Esophagus (tissue), 2 donors: ENCODE measurements around the gene CELA3B. TPM values are rescaled to one million over a fixed set of nuclear protein-coding genes. Genes with fewer than 3 reads are reported as not detected.
"Not testable (repeated sequence)": the region's sequence is repeated elsewhere in the genome, so short reads cannot be mapped to it uniquely, and the experiment has no call there.

Source experiments
- H3K27ac ChIP-seq, 2 donors: one replicate each; pipeline ENCODE4 v1.5.1; 2013; ENCODE audit warnings: low read depth in 2 of 2, mild to moderate bottlenecking in 2 of 2, inconsistent platforms in 1 of 2, low read length in 1 of 2, moderate library complexity in 1 of 2
- H3K27me3 ChIP-seq, 2 donors: one replicate each; pipeline ENCODE4 v1.6.1; 2013; ENCODE audit warnings: low read length in 2 of 2, control low read depth in 1 of 2, mild to moderate bottlenecking in 1 of 2; ENCODE audit not compliant: insufficient read depth in 2 of 2, control insufficient read depth in 1 of 2
- H3K36me3 ChIP-seq, 2 donors: one replicate each; pipeline ENCODE4 v1.6.1; 2013; ENCODE audit warnings: low read length in 1 of 2; ENCODE audit not compliant: control insufficient read depth in 2 of 2, insufficient read depth in 2 of 2
- H3K4me1 ChIP-seq, 2 donors: one replicate each; pipeline ENCODE4 v1.6.1; 2013; ENCODE audit warnings: low read length in 1 of 2; ENCODE audit not compliant: control insufficient read depth in 2 of 2, insufficient read depth in 2 of 2
- H3K4me3 ChIP-seq, 2 donors: one replicate each; pipeline ENCODE4 v1.5.1; 2013; ENCODE audit warnings: low read length in 2 of 2, mild to moderate bottlenecking in 2 of 2, low read depth in 1 of 2, moderate library complexity in 1 of 2
- H3K9me3 ChIP-seq, 2 donors: one replicate each; pipeline ENCODE4 v1.6.1; 2013; ENCODE audit warnings: mild to moderate bottlenecking in 2 of 2, low read depth in 1 of 2, low read length in 1 of 2, moderate library complexity in 1 of 2; ENCODE audit not compliant: control insufficient read depth in 2 of 2, insufficient read depth in 1 of 2
- WGBS, 2 donors: extraction: QIAGEN DNeasy Blood & Tissue Kit; methylation state at CpG; one replicate each; pipeline ENCODE4 v1.1.7; 2013; 5-methylcytosine and 5-hydroxymethylcytosine counted together
- polyA plus RNA-seq, 2 donors: library from polyadenylated mRNA; stranded (reverse); fragments of 200-250 nt; gene quantifications; one replicate each; pipeline ENCODE4 v1.2.3, GENCODE V29; 2013
- donor health status: healthy with polysubstance abuse.
- donor health status: Bipolar disorder and iron deficiency.

Gene CELA3B, protein sequence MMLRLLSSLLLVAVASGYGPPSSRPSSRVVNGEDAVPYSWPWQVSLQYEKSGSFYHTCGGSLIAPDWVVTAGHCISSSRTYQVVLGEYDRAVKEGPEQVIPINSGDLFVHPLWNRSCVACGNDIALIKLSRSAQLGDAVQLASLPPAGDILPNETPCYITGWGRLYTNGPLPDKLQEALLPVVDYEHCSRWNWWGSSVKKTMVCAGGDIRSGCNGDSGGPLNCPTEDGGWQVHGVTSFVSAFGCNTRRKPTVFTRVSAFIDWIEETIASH
- 1 to 10 TPM in 1 of 2 donors, under 1 TPM in 1; 0.18 to 1.1 TPM for polyA plus RNA-seq

DNA sequence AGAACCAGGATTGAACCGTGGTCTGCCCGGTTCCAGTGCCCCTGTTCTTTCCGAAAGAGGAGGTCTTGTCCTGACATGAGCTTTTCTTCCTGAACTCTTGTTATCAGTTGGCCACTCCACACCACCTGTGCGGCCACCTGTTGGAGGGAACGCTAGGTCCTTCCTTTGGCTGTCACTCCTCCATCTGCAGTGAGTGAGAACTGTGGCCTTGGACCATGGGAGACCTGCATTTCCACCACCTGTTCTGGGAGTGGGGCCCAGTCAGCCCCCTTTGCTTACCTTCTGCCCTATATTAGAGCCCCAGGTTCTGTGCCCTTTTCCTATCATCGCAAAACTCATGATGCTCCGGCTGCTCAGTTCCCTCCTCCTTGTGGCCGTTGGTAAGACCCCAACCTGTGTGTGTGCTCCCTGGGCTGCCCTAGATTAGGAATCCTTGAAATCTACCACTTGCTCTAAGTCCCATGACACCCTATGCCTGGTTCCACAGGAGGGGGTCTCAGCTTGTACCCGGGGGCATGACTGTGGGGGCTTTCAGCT lies at the start of gene CELA3B:
TSS of gene CELA3B (plus strand) at position 320 of the 537 bp plus-strand sequence. CDS start at position 338, 18 bp downstream.
- not testable (repeated sequence) for H3K27ac ChIP-seq, H3K36me3 ChIP-seq, H3K4me1 ChIP-seq, H3K27me3 ChIP-seq, H3K9me3 ChIP-seq, H3K4me3 ChIP-seq
- 75 to 90% methylated on average over 9 of the region's 9 CpGs for WGBS, 2 donors

DNA sequence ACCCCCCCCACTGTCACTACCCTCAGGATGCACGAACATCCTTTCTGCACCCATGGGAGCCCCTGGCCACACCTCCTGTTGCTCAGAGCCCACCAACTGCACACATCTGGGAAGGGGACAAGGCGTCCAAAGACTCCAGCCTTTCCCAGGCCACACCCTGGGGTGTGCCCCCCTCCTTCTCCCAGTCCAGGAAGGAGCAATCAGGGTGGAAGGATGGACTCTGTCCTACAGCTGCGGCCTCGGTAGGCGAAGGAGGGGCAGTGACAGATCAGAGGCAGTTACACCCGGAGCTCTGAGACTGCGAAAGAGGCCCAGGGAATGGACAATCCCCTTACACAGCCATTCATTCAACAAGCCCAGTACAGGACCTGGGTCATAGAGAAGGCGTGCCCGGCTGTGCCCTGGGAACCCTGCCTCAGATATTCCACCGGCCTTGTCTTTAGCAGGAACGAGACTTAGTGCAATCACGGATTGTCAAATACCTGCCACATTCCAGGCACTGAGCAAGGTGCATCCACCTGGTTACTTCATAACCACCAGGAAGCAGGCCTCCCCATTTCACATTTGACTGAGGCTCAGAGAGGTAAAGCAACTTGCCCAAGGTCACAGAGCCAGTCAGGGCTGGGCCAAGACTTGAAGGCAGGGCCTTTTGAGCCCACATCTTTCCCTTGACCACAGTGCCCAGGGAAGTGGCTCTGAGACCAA lies 49.1 kb upstream of the CELA3B start:
- 53 to 57% methylated on average over 12 of the region's 12 CpGs for WGBS, 2 donors
- Histone ChIP-seq H3K27me3 (no peaks in the 10 kb centered on the region), H3K36me3 (peaks cover 0 to 3% of the 10 kb centered on the region in 2 donors), H3K4me3 (no peak overlapping the region), H3K4me1 (peaks cover 0 to 23% of the 10 kb centered on the region in 2 donors), H3K27ac (peak overlapping the region; percentile 87 to 91), H3K9me3 (no peaks in the 10 kb centered on the region)

DNA sequence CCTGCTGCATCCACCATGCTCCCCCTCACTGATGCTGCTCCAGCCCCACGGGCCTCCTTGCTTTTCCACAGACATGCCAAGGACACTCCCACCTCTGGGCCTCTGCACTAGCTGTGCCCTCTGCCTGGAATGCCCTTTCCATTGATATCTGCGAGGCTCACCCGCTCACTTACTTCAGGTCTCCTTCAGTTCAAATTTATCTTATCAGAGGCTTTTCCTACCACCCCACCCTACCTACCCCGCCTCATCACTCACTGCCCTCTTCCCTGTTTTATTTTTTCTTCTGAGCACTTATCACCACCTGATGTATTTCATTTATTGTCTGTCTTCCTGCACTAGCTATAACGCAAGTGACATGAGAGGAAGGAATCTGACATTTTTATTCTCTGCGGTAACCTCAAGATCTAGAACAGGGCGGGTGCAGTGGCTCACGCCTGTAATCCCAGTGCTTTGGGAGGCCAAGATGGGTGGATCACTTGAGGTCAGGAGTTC lies 46.7 kb upstream of the CELA3B start:
- WGBS, 2 donors = 48 to 55% methylated on average over 8 of the region's 8 CpGs
- Histone ChIP-seq H3K27me3 (no peaks in the 10 kb centered on the region), H3K27ac (peak overlapping the region; percentile 61 to 67), H3K4me3 (no peak overlapping the region), H3K9me3 (no peaks in the 10 kb centered on the region), H3K36me3 (peaks cover 0 to 3% of the 10 kb centered on the region in 2 donors), H3K4me1 (peaks cover 4 to 30% of the 10 kb centered on the region in 2 donors)

DNA sequence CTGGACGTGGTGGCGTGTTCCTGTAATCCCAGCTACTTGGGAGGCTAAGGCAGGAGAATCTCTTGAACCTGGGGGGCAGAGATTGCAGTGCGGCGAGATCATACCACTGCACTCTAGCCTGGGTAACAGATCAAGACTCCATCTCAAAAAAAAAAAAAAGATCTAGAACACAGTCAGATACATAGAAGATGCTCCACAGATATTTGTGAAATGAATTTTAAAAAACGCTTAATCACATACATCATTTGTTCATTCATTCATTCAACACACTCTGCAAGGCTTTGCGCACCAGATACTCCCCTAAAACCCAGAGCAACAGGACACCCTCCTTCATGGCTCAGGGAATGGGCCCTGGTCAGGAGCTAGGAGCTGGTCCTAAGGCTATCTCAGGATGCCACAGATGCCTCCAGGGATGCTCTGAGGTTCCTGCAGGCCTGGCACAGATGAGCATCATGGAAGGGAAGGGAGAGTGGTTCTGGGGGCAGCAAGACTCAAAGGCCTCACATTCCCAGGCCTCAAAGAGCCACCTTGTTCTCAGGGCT lies 46.1 kb upstream of the CELA3B start:
- H3K9me3 ChIP-seq = no peaks in the 10 kb centered on the region
- 89% methylated on average over 6 of the region's 6 CpGs for WGBS, 2 donors
- H3K4me3 ChIP-seq = no peak overlapping the region
- peaks cover 6 to 32% of the 10 kb centered on the region in 2 donors for H3K4me1 ChIP-seq
- H3K27me3 ChIP-seq = no peaks in the 10 kb centered on the region
- peaks cover 0 to 3% of the 10 kb centered on the region in 2 donors for H3K36me3 ChIP-seq
- peak overlapping the region; percentile 76 to 87 for H3K27ac ChIP-seq

DNA sequence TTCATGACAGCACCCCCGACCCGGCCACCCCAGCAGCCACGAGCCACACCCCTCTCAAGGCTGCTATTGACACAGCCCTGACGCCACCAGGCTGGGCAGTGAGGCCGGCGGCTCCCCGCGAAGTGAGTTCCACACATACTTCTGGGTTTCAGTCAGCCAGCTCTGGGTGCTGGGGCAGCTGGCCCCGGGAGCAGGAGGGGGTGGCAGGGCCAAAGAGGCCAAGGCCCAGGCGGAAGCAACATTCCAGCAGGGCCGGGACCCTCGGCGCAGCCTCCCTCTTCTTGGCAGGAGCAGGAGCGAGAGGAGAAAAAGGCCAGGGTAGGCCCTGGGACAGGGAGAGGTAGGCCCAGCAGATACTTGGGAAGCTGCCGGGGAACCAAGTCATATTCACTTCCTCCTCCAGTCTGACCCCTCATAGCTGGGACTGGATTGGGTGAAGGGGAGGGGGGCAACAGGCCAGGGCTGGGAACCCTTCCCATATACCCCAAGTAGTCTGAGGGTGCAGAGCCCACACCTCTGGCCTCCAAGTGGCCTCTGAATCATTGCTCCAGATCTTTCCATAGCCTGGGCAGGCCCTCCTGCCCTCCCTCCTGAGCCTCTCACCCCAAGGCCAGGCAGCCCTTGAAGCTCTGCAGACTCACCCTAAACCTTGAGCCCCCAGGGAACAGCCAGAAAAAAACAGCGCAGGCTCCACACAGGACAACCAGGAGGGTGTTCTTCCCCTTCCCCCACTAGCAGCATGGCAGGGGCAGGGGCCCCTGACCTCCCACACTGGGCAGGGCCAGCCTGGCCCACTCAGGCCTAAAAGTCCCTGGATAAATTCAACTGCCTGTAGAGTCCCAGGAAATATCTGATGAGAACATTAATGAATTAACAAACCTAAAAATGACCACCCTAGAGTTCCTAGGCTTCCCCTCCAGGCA lies 45.4 kb upstream of the CELA3B start:
- no peak overlapping the region for H3K4me3 ChIP-seq
- peaks cover 0 to 3% of the 10 kb centered on the region in 2 donors for H3K36me3 ChIP-seq
- no peaks in the 10 kb centered on the region for H3K27me3 ChIP-seq
- peaks cover 6 to 32% of the 10 kb centered on the region in 2 donors for H3K4me1 ChIP-seq
- peak overlapping the region; percentile 76 to 87 for H3K27ac ChIP-seq
- no peaks in the 10 kb centered on the region for H3K9me3 ChIP-seq
- WGBS, 2 donors = 35 to 49% methylated on average over 14 to 16 of the region's 16 CpGs

DNA sequence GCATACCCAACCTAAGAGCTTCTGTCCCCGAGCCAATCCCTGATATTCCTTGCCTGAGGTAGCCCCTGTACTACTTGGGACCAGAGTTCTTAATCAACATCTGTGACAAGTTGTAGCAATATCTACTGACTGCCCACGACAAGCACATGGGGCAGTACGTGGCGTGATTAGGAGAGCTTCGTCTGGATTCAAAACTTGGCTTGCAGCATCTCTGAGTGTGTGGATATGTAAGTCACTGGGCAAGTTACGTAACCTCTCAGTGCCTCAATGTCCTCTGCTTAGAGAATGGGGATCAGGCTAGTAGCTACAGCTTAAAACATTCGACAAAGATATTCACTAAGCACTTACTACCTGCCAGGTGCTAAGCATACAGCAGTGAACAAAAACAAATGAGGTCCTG lies 44.7 kb upstream of the CELA3B start:
- peak overlapping the region; percentile 76 to 87 for H3K27ac ChIP-seq
- H3K4me3 ChIP-seq = no peak overlapping the region
- peaks cover 0 to 3% of the 10 kb centered on the region in 2 donors for H3K36me3 ChIP-seq
- no peaks in the 10 kb centered on the region for H3K9me3 ChIP-seq
- no peaks in the 10 kb centered on the region for H3K27me3 ChIP-seq
- 35 to 47% methylated on average over 7 of the region's 7 CpGs for WGBS, 2 donors
- H3K4me1 ChIP-seq = peaks cover 6 to 32% of the 10 kb centered on the region in 2 donors

DNA sequence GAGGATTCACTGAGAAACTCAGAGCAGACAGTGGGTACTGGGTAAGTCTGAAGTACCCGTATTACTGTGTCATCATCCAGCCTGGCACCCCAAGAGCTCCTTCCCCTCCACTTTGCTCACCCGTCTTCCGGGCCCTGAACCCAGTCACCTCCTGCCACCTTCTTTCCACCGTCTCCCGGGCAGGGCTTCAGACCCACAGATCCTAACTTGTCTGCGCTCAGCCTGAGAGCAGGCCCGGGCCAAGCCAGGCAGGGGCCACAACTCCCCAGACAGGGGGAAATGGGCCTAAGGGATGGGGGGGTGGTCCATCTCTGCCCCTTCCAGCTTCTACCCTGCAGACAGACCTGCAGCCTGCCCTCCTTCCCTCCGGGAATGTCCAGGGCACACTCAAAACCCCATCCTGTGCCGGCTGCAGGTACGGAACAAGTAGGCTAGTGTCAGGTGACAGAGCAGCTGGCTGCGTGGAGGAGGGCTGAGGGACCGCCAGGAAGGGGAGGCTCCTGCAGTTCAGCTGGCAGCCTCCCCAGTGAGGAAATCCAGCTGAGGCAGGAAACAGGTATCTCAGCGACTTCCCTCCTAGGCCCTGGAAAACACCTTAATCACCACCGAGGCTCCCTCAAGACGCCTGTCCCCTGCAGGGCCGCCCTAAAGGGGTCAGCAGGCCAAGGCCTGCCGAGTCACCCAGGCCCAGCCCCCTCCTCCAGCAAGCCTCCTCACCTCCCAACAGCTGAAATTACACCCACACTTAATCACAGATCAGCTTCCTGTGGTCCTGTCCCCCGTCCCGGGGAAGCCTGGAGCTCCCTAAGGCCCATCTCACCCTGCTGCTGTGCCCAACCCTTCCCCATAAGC lies 43.2 kb upstream of the CELA3B start:
- Histone ChIP-seq H3K9me3 (no peaks in the 10 kb centered on the region), H3K4me1 (peaks cover 6 to 29% of the 10 kb centered on the region in 2 donors), H3K4me3 (peak overlapping the region; percentile 6 to 13), H3K36me3 (peaks cover 0 to 3% of the 10 kb centered on the region in 2 donors), H3K27ac (peak overlapping the region; percentile 84 to 94), H3K27me3 (no peaks in the 10 kb centered on the region)
- 23 to 33% methylated on average over 17 to 19 of the region's 19 CpGs for WGBS, 2 donors

DNA sequence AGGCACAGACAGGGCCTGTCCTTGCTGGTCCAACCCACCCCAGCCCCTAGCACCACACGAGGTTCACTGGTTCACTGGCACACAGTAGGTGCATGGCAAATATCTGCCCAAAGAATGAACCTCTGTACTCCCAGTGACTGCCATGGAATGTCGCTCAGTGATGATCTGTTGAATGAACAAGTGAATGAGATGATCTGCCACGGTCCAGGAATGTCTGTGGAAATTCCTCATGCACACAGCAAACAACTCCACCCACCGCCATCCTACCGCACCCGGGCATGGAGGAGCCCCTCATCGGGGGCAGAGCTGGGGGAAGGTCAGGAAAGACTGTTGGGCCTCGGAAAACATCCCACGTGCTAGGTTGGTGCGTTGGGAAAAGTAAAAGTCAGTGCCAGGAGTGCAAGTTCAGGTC lies 41.4 kb upstream of the CELA3B start:
- Histone ChIP-seq H3K4me1 (peaks cover 6 to 29% of the 10 kb centered on the region in 2 donors), H3K27me3 (no peaks in the 10 kb centered on the region), H3K27ac (peak overlapping the region; percentile 87 to 90), H3K4me3 (peak overlapping the region; percentile 27 to 72), H3K9me3 (no peaks in the 10 kb centered on the region), H3K36me3 (no peaks in the 10 kb centered on the region)
- 25 to 31% methylated on average over 10 of the region's 10 CpGs for WGBS, 2 donors
